ENCODE data around the gene C4orf50. TPM values are rescaled to one million over a fixed set of nuclear protein-coding genes. Genes with fewer than 3 reads are reported as not detected.

The C4orf50 gene
- total RNA-seq, 2 experiments from 2014 or later, result 0.07 TPM

- no peak for DNase-seq
- Mint-ChIP-seq H3K27me3 (no peaks in the 10 kb centered on the region), H3K36me3 (ENCODE audit: low read depth) (peaks cover 12% of the 10 kb centered on the region), H3K27ac (no peak overlapping the region), H3K4me1 (ENCODE audit: low read depth) (no peaks in the 10 kb centered on the region), H3K4me3 (no peak overlapping the region), H3K9me3 (peaks cover 22% of the 10 kb centered on the region)
- intact Hi-C loops (cut with micrococcal nuclease), result no loop called here
- CTCF ChIA-PET, result no interaction called here
- TF ChIP-seq, protein P1, sequence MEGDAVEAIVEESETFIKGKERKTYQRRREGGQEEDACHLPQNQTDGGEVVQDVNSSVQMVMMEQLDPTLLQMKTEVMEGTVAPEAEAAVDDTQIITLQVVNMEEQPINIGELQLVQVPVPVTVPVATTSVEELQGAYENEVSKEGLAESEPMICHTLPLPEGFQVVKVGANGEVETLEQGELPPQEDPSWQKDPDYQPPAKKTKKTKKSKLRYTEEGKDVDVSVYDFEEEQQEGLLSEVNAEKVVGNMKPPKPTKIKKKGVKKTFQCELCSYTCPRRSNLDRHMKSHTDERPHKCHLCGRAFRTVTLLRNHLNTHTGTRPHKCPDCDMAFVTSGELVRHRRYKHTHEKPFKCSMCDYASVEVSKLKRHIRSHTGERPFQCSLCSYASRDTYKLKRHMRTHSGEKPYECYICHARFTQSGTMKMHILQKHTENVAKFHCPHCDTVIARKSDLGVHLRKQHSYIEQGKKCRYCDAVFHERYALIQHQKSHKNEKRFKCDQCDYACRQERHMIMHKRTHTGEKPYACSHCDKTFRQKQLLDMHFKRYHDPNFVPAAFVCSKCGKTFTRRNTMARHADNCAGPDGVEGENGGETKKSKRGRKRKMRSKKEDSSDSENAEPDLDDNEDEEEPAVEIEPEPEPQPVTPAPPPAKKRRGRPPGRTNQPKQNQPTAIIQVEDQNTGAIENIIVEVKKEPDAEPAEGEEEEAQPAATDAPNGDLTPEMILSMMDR (IDR thresholded peaks at IDR 0.05), result no peak
- ATAC-seq, result no peak
- POLR2A ChIA-PET, result no interaction called here
These were observed 43.9 kb upstream of the C4orf50 start for GRCh38 chr4:6062133-6062532.

DNA sequence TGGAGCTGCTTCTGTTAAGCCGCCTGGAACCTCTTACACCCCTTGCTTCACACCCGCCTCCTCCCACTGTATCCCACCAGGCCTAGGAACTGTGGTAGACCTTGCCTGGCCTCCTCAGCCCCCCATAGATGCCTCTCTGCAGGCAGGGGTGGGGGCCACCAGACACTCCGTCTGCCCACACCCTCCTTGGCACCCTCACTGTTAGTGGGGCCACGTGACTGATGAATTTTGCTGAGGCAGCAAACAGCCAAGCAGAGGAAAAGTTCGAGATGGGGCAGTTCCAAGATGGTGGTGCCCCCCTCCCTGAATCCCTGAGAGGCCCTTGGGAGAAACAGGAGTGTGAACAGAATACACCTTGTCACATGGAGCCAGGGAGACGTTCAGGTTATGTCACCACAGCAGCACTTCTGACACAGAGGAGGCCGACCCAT, 41.2 kb upstream of the C4orf50 start:
- intact Hi-C loops (cut with micrococcal nuclease), result no loop called here
- TF ChIP-seq, protein P1 (IDR thresholded peaks at IDR 0.05), result no peak
- no peak overlapping the region for H3K4me3 Mint-ChIP-seq
- peaks cover 22% of the 10 kb centered on the region for H3K9me3 Mint-ChIP-seq
- no peak overlapping the region for H3K27ac Mint-ChIP-seq
- DNase-seq (no peak), ATAC-seq (no peak)
- CTCF ChIA-PET, result no interaction called here
- H3K27me3 Mint-ChIP-seq, result no peaks in the 10 kb centered on the region
- POLR2A ChIA-PET, result no interaction called here
- H3K36me3 Mint-ChIP-seq (ENCODE audit: low read depth), result peaks cover 12% of the 10 kb centered on the region
- no peaks in the 10 kb centered on the region for H3K4me1 Mint-ChIP-seq (ENCODE audit: low read depth)

- Mint-ChIP-seq H3K27ac (no peak overlapping the region), H3K27me3 (no peaks in the 10 kb centered on the region), H3K4me3 (no peak overlapping the region), H3K36me3 (ENCODE audit: low read depth) (peaks cover 12% of the 10 kb centered on the region), H3K9me3 (peaks cover 22% of the 10 kb centered on the region), H3K4me1 (ENCODE audit: low read depth) (no peaks in the 10 kb centered on the region)
- ATAC-seq (no peak), DNase-seq (no peak)
- TF ChIP-seq, protein P1 (IDR thresholded peaks at IDR 0.05), result no peak
- CTCF ChIA-PET, result interaction anchor here (0.6 kb wide), 1 partner anchor 87 kb away, joined by 4 read pairs; no protein-coding TSS in a partner anchor
- POLR2A ChIA-PET, result no interaction called here
- intact Hi-C loops (cut with micrococcal nuclease), result no loop called here
These were observed 40.5 kb upstream of the C4orf50 start for GRCh38 chr4:6058531-6059374.

- no peak overlapping the region for H3K4me3 Mint-ChIP-seq
These were observed 38.9 kb upstream of the C4orf50 start for GRCh38 chr4:6056976-6057766.

More at GRCh38 chr4:6056976-6057766, 38.9 kb upstream of the C4orf50 start:
- DNase-seq, result no peak
- Mint-ChIP-seq H3K4me1 (ENCODE audit: low read depth) (no peaks in the 10 kb centered on the region), H3K27ac (no peak overlapping the region), H3K27me3 (no peaks in the 10 kb centered on the region), H3K9me3 (peaks cover 22% of the 10 kb centered on the region), H3K36me3 (ENCODE audit: low read depth) (peaks cover 12% of the 10 kb centered on the region)
- TF ChIP-seq, protein P1 (IDR thresholded peaks at IDR 0.05), result no peak
- intact Hi-C loops (cut with micrococcal nuclease), result no loop called here
- ATAC-seq, result no peak
- ChIA-PET POLR2A (interaction anchor here (0.6 kb wide), 1 partner anchor 1057 kb away, joined by 3 read pairs; no protein-coding TSS in a partner anchor), CTCF (no interaction called here)

Measured in activated CD8-positive, alpha-beta T cell treated with anti-CD3 and anti-CD28 coated beads for 36 hours (primary cell).